ENCODE measurements around the gene GABRG3.

The GABRG3 gene

GRCh38 chr15:26970712-26971210, at the start of gene GABRG3:
Gene GABRG3, plus strand, starts transcription at chr15:26971181.
- peaks cover 20% of the 10 kb centered on the region for H3K27me3 Mint-ChIP-seq
- H3K36me3 Mint-ChIP-seq: no peaks in the 10 kb centered on the region
- H3K27ac Mint-ChIP-seq: no peak within 1 kb of the TSS
- H3K9me3 Mint-ChIP-seq (ENCODE audit: low read depth): no peaks in the 10 kb centered on the region
- peaks cover 2% of the 10 kb centered on the region for H3K4me1 Mint-ChIP-seq (ENCODE audit: low read depth)
- no peak within 1 kb of the TSS for H3K4me3 Mint-ChIP-seq

- Mint-ChIP-seq H3K27ac (no peak overlapping the region), H3K4me1 (ENCODE audit: low read depth) (no peaks in the 10 kb centered on the region), H3K4me3 (no peak overlapping the region), H3K9me3 (ENCODE audit: low read depth) (peaks cover 17% of the 10 kb centered on the region), H3K27me3 (no peaks in the 10 kb centered on the region), H3K36me3 (no peaks in the 10 kb centered on the region)
Measured at GRCh38 chr15:26921433-26921832, 49.5 kb upstream of the GABRG3 start.

- no peak overlapping the region for H3K27ac Mint-ChIP-seq
- H3K9me3 Mint-ChIP-seq (ENCODE audit: low read depth): peaks cover 5% of the 10 kb centered on the region
- no peaks in the 10 kb centered on the region for H3K4me1 Mint-ChIP-seq (ENCODE audit: low read depth)
Measured at GRCh38 chr15:26926081-26926480, 44.9 kb upstream of the GABRG3 start.

GRCh38 chr15:26928051-26928450, 42.9 kb upstream of the GABRG3 start:
- peaks cover 3% of the 10 kb centered on the region for H3K27me3 Mint-ChIP-seq
- H3K4me1 Mint-ChIP-seq (ENCODE audit: low read depth): no peaks in the 10 kb centered on the region
- H3K27ac Mint-ChIP-seq: no peak overlapping the region
- H3K9me3 Mint-ChIP-seq (ENCODE audit: low read depth): no peaks in the 10 kb centered on the region
- H3K36me3 Mint-ChIP-seq: no peaks in the 10 kb centered on the region
- no peak overlapping the region for H3K4me3 Mint-ChIP-seq

More at GRCh38 chr15:26926081-26926480, 44.9 kb upstream of the GABRG3 start:
- H3K4me3 Mint-ChIP-seq: no peak overlapping the region
- H3K27me3 Mint-ChIP-seq: peaks cover 3% of the 10 kb centered on the region
- no peaks in the 10 kb centered on the region for H3K36me3 Mint-ChIP-seq

- H3K4me3 Mint-ChIP-seq: no peak overlapping the region
- no peak overlapping the region for H3K27ac Mint-ChIP-seq
- H3K9me3 Mint-ChIP-seq (ENCODE audit: low read depth): no peaks in the 10 kb centered on the region
- no peaks in the 10 kb centered on the region for H3K4me1 Mint-ChIP-seq (ENCODE audit: low read depth)
- no peaks in the 10 kb centered on the region for H3K36me3 Mint-ChIP-seq
- peaks cover 3% of the 10 kb centered on the region for H3K27me3 Mint-ChIP-seq
Measured at GRCh38 chr15:26929588-26929987, 41.4 kb upstream of the GABRG3 start.

GRCh38 chr15:26934848-26935247, 36.1 kb upstream of the GABRG3 start:
- Mint-ChIP-seq H3K4me1 (ENCODE audit: low read depth) (no peaks in the 10 kb centered on the region), H3K27ac (no peak overlapping the region), H3K36me3 (no peaks in the 10 kb centered on the region), H3K9me3 (ENCODE audit: low read depth) (no peaks in the 10 kb centered on the region), H3K4me3 (no peak overlapping the region), H3K27me3 (peaks cover 3% of the 10 kb centered on the region)

- H3K27ac Mint-ChIP-seq: no peak overlapping the region
- H3K4me3 Mint-ChIP-seq: no peak overlapping the region
- H3K27me3 Mint-ChIP-seq: peaks cover 1% of the 10 kb centered on the region
- no peaks in the 10 kb centered on the region for H3K9me3 Mint-ChIP-seq (ENCODE audit: low read depth)
- no peaks in the 10 kb centered on the region for H3K4me1 Mint-ChIP-seq (ENCODE audit: low read depth)
- no peaks in the 10 kb centered on the region for H3K36me3 Mint-ChIP-seq
Measured at GRCh38 chr15:26935322-26935721, 35.7 kb upstream of the GABRG3 start.

GRCh38 chr15:26936502-26936901, 34.5 kb upstream of the GABRG3 start:
- Mint-ChIP-seq H3K27me3 (no peaks in the 10 kb centered on the region), H3K4me1 (ENCODE audit: low read depth) (no peaks in the 10 kb centered on the region), H3K9me3 (ENCODE audit: low read depth) (no peaks in the 10 kb centered on the region), H3K36me3 (no peaks in the 10 kb centered on the region), H3K27ac (no peak overlapping the region), H3K4me3 (no peak overlapping the region)

- H3K27ac Mint-ChIP-seq: no peak overlapping the region
- no peak overlapping the region for H3K4me3 Mint-ChIP-seq
- H3K4me1 Mint-ChIP-seq (ENCODE audit: low read depth): no peaks in the 10 kb centered on the region
- no peaks in the 10 kb centered on the region for H3K9me3 Mint-ChIP-seq (ENCODE audit: low read depth)
- H3K36me3 Mint-ChIP-seq: no peaks in the 10 kb centered on the region
- no peaks in the 10 kb centered on the region for H3K27me3 Mint-ChIP-seq
Measured at GRCh38 chr15:26937134-26937533, 33.8 kb upstream of the GABRG3 start.

GRCh38 chr15:26939398-26939797, 31.6 kb upstream of the GABRG3 start:
- Mint-ChIP-seq H3K36me3 (no peaks in the 10 kb centered on the region), H3K27ac (no peak overlapping the region), H3K4me3 (no peak overlapping the region), H3K4me1 (ENCODE audit: low read depth) (no peaks in the 10 kb centered on the region), H3K9me3 (ENCODE audit: low read depth) (no peaks in the 10 kb centered on the region), H3K27me3 (no peaks in the 10 kb centered on the region)

- H3K36me3 Mint-ChIP-seq: no peaks in the 10 kb centered on the region
- H3K27ac Mint-ChIP-seq: no peak overlapping the region
- H3K4me1 Mint-ChIP-seq (ENCODE audit: low read depth): no peaks in the 10 kb centered on the region
- H3K27me3 Mint-ChIP-seq: no peaks in the 10 kb centered on the region
- H3K9me3 Mint-ChIP-seq (ENCODE audit: low read depth): no peaks in the 10 kb centered on the region
- H3K4me3 Mint-ChIP-seq: no peak overlapping the region
Measured at GRCh38 chr15:26941489-26941888, 29.5 kb upstream of the GABRG3 start.

- no peaks in the 10 kb centered on the region for H3K36me3 Mint-ChIP-seq
- H3K27me3 Mint-ChIP-seq: no peaks in the 10 kb centered on the region
- H3K4me1 Mint-ChIP-seq (ENCODE audit: low read depth): no peaks in the 10 kb centered on the region
- H3K9me3 Mint-ChIP-seq (ENCODE audit: low read depth): no peaks in the 10 kb centered on the region
- no peak overlapping the region for H3K27ac Mint-ChIP-seq
- no peak overlapping the region for H3K4me3 Mint-ChIP-seq
Measured at GRCh38 chr15:26943866-26944265, 27.1 kb upstream of the GABRG3 start.

GRCh38 chr15:26945046-26945445, 25.9 kb upstream of the GABRG3 start:
- Mint-ChIP-seq H3K9me3 (ENCODE audit: low read depth) (no peaks in the 10 kb centered on the region), H3K27ac (no peak overlapping the region), H3K36me3 (no peaks in the 10 kb centered on the region), H3K27me3 (no peaks in the 10 kb centered on the region), H3K4me3 (no peak overlapping the region), H3K4me1 (ENCODE audit: low read depth) (no peaks in the 10 kb centered on the region)

- no peak overlapping the region for H3K27ac Mint-ChIP-seq
- H3K36me3 Mint-ChIP-seq: no peaks in the 10 kb centered on the region
Measured at GRCh38 chr15:26950001-26950400, 21.0 kb upstream of the GABRG3 start.

GRCh38 chr15:26954403-26954802, 16.6 kb upstream of the GABRG3 start:
- no peak overlapping the region for H3K27ac Mint-ChIP-seq
- H3K4me1 Mint-ChIP-seq (ENCODE audit: low read depth): no peaks in the 10 kb centered on the region
- peaks cover 12% of the 10 kb centered on the region for H3K9me3 Mint-ChIP-seq (ENCODE audit: low read depth)
- H3K27me3 Mint-ChIP-seq: peaks cover 3% of the 10 kb centered on the region
- H3K4me3 Mint-ChIP-seq: no peak overlapping the region
- H3K36me3 Mint-ChIP-seq: no peaks in the 10 kb centered on the region

More at GRCh38 chr15:26950001-26950400, 21.0 kb upstream of the GABRG3 start:
- H3K27me3 Mint-ChIP-seq: no peaks in the 10 kb centered on the region
- H3K9me3 Mint-ChIP-seq (ENCODE audit: low read depth): peaks cover 12% of the 10 kb centered on the region
- no peaks in the 10 kb centered on the region for H3K4me1 Mint-ChIP-seq (ENCODE audit: low read depth)
- H3K4me3 Mint-ChIP-seq: no peak overlapping the region

GRCh38 chr15:26967719-26968269, 3.2 kb upstream of the GABRG3 start:
- no peaks in the 10 kb centered on the region for H3K36me3 Mint-ChIP-seq

More at GRCh38 chr15:26967719-26968269, 3.2 kb upstream of the GABRG3 start:
- H3K9me3 Mint-ChIP-seq (ENCODE audit: low read depth): no peaks in the 10 kb centered on the region
- no peak overlapping the region for H3K27ac Mint-ChIP-seq
- H3K27me3 Mint-ChIP-seq: peaks cover 20% of the 10 kb centered on the region
- H3K4me3 Mint-ChIP-seq: no peak overlapping the region
- H3K4me1 Mint-ChIP-seq (ENCODE audit: low read depth): peaks cover 2% of the 10 kb centered on the region
